NT2/D1 (cell line): ENCODE results near the gene CDH5.

Source experiments
- SUZ12 ChIP-seq: IDR thresholded peaks from 2 replicates; pipeline ENCODE4 v1.6.1; 2011; ENCODE audit not compliant: insufficient read length, insufficient read depth; ENCODE audit errors: extremely low read depth
- YY1 ChIP-seq: IDR thresholded peaks from 2 replicates; pipeline ENCODE4 v1.6.1; 2011; ENCODE audit not compliant: insufficient read length, insufficient read depth
- ZNF274 ChIP-seq: IDR thresholded peaks from 2 replicates; pipeline ENCODE4 v1.6.1; 2011; ENCODE audit warnings: mild to moderate bottlenecking, low read depth, low read length

- TF ChIP-seq ZNF274 (no peak), YY1 (no peak), SUZ12 (no peak)
These were observed 5.7 kb upstream of the CDH5 start for GRCh38 chr16:66360624-66361324.
